Epithelial cell of esophagus (primary cell): Measurements from ENCODE around the gene PIK3CG.
"Not testable (repeated sequence)": the region's sequence is repeated elsewhere in the genome, so short reads cannot be mapped to it uniquely, and the experiment has no call there.

ENCODE experiments used
- DNase-seq: peaks from one replicate; pipeline ENCODE4 v3.0.0; 2010; ENCODE audit warnings: low read depth
- H3K4me3 ChIP-seq: 2 replicates; pipeline ENCODE4 v1.5.1; 2011; ENCODE audit warnings: mild to moderate bottlenecking, low read length, control low read depth
- TF ChIP-seq, protein P1 (sequence below): IDR thresholded peaks from 2 replicates; pipeline ENCODE4 v1.5.1; 2011; ENCODE audit warnings: low read depth, mild to moderate bottlenecking, low read length, control low read depth, inconsistent platforms; ENCODE audit not compliant: insufficient read depth; ENCODE audit errors: missing control alignments

Gene PIK3CG

DNA sequence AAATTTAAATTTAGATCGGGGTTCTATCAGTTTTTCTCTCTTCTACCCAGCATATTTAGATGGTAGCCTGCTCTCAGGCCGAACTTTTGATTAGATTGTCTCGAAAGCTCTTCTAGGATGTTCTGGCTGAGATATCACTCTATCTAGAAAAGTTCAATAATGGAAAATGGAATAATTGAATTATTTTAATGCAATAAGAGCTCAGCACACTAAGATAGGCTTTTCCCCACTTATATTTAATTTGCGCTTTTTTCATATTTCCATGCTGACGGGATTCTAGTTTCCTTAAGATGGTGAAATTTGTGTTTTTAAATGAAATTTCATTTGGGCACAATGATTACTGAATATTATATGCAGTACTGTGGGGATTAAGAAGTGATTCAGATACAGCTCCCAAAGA, 73.7 kb downstream of the PIK3CG start:
- TF ChIP-seq, protein P1, sequence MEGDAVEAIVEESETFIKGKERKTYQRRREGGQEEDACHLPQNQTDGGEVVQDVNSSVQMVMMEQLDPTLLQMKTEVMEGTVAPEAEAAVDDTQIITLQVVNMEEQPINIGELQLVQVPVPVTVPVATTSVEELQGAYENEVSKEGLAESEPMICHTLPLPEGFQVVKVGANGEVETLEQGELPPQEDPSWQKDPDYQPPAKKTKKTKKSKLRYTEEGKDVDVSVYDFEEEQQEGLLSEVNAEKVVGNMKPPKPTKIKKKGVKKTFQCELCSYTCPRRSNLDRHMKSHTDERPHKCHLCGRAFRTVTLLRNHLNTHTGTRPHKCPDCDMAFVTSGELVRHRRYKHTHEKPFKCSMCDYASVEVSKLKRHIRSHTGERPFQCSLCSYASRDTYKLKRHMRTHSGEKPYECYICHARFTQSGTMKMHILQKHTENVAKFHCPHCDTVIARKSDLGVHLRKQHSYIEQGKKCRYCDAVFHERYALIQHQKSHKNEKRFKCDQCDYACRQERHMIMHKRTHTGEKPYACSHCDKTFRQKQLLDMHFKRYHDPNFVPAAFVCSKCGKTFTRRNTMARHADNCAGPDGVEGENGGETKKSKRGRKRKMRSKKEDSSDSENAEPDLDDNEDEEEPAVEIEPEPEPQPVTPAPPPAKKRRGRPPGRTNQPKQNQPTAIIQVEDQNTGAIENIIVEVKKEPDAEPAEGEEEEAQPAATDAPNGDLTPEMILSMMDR = no peak
- no peak for DNase-seq
- H3K4me3 ChIP-seq = no peak overlapping the region

DNA sequence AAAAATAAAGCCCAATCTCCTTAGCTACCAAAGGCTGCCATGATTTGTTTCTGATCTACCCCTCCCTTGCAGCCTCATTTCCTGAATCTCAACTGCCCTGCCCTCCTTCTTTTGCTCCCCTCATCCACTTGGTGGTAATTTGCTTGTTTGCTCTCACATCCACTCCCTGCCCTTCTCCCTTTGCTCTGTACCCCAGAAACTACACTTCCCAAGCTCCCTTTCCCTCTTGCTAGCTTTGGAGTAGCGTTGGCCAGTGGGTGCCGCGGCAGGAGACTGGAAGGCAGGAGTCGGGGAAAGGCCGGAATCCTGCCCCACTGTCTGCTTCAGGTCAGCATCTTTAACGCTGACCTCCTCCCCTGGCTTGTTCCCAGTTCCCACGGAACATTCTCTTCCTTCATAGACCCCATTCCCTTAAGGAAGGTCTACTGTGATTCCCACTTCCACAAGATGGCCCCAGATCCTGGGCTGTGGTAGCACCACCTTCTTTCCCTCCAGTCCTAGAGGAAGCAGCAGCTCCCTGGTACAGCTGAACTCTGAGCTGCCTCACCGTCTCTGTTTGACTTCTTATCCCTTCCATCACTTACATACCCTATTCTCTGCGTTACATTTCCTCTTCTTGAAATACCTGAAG, 79.1 kb downstream of the PIK3CG start:
- DNase-seq = no peak
- TF ChIP-seq, protein P1 = no peak
- no peak overlapping the region for H3K4me3 ChIP-seq

DNA sequence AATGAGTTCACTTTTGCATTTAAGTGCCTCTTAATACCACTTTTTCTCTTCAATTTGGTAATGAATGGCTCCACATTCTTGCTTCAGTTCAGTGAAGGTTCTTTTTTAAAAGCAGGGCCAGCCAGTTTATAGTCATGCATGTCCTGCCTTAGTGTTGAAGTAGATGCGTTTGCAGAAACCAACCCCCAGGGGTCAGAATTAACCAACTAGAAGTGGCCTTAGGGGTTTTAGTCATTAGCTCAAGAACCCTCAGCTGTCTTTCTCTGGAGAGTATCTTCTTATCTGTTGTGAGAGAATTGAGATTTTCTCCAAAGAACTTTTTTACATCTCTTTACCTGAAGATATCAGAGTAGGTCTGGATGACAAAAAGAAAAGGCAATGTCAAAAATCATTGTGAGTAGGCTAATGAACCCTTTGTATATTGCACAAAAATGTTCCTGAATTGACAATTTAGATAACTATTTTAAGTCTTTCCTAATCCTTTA, 82.2 kb downstream of the PIK3CG start:
- TF ChIP-seq, protein P1 = peak; percentile 49
- peak; percentile 75 for DNase-seq
- no peak overlapping the region for H3K4me3 ChIP-seq

DNA sequence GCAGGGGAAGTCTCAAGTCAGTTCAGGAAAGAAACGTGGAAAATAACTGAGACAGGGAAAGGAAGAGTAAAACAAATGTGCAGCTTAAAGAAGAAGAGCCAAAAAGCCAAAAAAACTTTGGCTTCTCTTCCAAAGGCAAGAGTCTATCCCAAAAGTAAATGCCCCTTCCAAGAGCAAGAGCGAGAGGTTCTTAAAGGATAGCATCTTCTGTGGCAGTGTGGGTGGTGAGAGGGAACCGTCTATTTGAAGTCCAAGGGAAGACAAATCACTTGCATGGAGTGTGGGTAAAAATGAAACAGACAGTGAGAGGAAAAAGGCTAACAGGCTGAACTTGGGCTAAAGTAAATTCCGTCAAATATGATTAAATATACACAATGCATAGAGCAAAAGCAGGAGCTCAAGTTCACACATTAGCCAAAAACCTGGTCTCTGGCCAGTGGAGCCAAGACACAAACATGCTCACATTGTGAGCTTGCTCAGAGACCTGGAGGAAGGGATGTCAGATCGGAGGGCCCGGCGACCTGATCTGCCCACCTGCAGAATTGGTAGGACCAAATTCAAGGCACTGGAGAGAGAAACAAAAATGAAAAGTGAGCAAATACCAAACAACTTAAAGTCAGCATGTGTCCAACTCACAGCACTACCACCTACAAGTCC, 87.0 kb downstream of the PIK3CG start:
- TF ChIP-seq, protein P1 = no peak
- no peak for DNase-seq
- H3K4me3 ChIP-seq = no peak overlapping the region

DNA sequence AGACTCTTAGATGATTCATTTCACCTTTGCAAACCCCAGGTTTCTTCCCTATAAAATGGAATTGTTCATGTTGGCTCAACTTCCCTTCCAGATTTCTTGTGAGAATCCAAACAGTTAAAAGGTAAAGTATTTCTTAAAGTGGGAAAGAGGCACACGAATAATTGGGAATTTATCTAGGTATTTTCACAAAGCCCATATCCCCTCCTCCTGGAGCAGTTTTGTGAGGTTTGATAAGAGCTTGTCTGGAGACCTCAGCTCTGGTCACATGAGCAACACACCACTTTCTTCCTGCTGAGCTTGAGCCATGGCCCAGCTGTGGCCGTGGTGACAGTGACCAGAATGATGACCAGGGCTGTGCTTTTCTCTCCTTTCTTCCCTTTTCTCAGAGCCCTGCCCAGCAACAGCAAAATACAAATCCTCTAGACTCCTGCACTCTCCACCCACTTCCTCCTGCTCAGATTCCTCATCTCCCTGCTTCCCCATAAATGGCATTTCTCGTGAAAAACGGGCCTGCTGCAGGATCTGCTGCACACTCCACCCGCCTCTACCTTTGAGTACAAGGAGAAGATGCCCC, 87.7 kb downstream of the PIK3CG start:
- no peak overlapping the region for H3K4me3 ChIP-seq
- DNase-seq = peak; percentile 14
- TF ChIP-seq, protein P1 = no peak

DNA sequence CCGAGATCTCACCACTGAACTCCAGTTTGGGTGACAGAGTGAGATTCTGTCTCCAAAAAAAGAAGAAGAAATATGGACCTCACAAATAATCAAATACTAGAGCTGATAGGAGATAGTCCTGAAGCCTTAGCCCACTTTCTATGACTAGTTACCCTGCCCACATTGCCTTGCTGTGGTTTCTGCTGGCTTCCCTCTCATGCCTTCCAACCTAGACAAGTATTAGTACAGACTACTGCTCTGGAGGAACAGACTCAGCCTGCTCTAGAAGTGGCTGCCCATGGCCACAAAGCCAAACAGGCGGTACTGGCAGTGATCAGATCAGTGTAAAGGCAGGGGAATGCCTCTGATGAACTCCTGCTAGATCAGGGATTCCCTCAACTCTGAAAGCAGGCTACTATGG, 89.8 kb downstream of the PIK3CG start:
- DNase-seq = no peak
- no peak overlapping the region for H3K4me3 ChIP-seq
- TF ChIP-seq, protein P1 = no peak

DNA sequence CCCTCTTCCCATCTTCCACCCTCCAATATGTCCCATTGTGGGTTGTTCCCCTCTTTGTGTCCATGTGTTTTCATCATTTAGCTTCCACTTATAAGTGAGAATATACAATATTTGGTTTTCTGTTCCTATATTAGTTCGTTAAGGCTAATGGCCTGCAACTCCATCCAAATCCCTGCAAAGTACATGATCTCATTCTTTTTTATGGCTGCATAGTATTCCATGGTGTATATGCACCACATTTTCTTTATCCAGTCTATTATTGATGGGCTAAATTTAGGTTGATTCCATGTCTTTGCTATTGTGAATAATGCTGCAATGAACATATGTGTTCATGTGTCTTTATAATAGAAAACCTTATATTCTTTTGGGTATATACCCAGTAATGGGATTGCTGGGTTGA, 90.8 kb downstream of the PIK3CG start:
- not testable (repeated sequence) for DNase-seq, H3K4me3 ChIP-seq
